ENCODE measurements around the gene GRIA3.

GRIA3 gene

DNA sequence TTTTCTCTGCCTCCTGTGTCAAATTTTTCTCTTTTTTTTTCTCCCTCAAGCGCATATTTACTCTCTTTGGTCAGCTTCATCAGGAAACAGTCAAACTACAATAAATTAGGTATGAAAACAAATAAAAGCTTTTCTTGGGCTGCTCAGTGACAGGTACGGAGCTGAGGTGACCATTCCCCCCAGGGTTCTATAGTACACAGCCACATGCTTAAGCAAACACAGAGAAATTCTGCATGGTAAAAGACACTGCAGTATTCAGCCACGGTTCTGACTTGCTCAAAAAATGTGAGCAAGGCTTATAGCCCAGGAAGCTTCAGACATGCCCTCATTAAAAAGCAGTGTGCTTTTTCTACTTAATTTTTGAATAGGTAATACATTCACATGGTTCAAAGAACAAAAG lies 138.5 kb downstream of the GRIA3 start:
- no peak overlapping the region for H3K4me3 ChIP-seq (replicated peaks; ENCODE audit: low read depth, low read length)
- no peak for DNase-seq (ENCODE audit: extremely low read depth, low read depth)
- TF ChIP-seq CTCF (IDR thresholded peaks at IDR 0.05; ENCODE audit: low read depth, low read length, missing control alignments) = no peak

DNA sequence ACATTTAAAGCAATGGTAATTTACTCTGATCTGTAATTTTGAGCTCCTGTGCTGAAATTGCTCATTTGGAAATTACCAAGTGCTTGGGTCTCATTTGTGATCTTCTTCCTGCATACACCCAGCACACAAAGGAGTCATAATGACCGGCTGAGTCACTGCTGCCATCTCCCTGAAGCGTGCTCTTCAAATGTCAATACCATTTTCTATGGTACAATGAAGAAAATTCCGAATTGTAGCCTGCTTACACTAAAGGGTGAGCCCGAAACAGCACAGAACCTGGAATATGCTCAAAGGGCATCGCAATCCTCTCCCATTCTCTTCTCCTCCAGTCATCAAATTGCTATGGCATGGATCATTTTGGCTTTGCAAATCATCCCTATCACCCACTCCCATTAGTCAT lies 140.5 kb downstream of the GRIA3 start:
- no peak overlapping the region for H3K4me3 ChIP-seq (replicated peaks; ENCODE audit: low read depth, low read length)
- TF ChIP-seq CTCF (IDR thresholded peaks at IDR 0.05; ENCODE audit: low read depth, low read length, missing control alignments) = no peak
- no peak for DNase-seq (ENCODE audit: extremely low read depth, low read depth)

DNA sequence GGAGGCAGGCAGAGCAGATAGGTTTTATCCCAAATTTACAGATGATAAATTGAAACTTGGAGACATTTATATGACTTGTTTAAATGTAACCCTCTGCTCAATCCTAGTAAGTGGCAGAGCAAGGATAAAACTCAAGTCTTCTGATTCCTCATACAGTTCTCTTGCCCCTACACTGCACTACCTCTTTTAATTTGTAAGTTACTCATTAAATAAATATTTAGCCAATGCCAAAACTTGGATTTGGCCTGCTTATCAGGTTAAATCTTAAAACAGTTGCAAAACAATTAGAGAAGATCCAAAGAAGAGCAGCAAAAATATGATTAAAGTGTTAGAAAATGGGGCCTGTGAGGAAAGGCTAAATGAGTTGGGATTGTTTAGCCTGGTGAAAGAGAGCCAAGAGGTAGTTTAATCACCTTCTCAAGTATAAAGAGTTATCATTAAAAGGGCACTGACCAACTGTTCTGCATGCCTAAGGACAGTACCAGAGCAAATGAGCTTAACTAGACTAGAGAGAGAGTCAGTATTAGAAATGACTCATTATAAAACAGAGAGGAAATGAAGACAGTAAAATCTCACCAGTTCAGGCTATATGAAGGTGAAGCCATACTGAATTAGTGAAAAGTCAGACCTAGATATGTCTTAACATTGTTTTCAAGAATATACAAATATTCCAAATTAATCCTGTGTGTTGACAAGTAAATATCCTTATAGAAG lies 146.3 kb downstream of the GRIA3 start:
- no peak for TF ChIP-seq CTCF (IDR thresholded peaks at IDR 0.05; ENCODE audit: low read depth, low read length, missing control alignments)
- DNase-seq (ENCODE audit: extremely low read depth, low read depth) = no peak
- H3K4me3 ChIP-seq (replicated peaks; ENCODE audit: low read depth, low read length) = no peak overlapping the region

GRCh38 chrX:123331349-123331748 lies 147.3 kb downstream of the GRIA3 start:
- DNase-seq (ENCODE audit: extremely low read depth, low read depth) = no peak
- no peak overlapping the region for H3K4me3 ChIP-seq (replicated peaks; ENCODE audit: low read depth, low read length)
- TF ChIP-seq CTCF (IDR thresholded peaks at IDR 0.05; ENCODE audit: low read depth, low read length, missing control alignments) = no peak

DNA sequence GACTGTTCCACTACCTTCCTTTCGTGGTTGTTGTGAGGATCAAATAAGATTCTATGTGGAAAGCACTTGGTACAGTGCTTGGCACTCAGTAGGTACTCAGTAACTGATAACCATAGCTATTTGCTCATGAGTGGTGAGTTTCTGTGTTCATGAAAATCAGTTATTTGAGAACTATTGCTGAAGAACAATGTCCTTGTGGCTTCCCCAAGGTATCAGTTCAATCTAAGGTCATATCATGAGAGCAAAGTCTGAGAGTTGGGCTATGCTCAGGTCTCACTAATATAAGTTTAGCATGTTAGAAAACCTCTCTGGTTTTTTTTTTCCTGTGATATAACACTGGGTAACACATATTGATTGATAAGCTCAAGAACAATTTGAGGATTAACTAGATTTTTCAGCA lies 147.8 kb downstream of the GRIA3 start:
- H3K4me3 ChIP-seq (replicated peaks; ENCODE audit: low read depth, low read length) = no peak overlapping the region
- no peak for TF ChIP-seq CTCF (IDR thresholded peaks at IDR 0.05; ENCODE audit: low read depth, low read length, missing control alignments)
- DNase-seq (ENCODE audit: extremely low read depth, low read depth) = no peak

DNA sequence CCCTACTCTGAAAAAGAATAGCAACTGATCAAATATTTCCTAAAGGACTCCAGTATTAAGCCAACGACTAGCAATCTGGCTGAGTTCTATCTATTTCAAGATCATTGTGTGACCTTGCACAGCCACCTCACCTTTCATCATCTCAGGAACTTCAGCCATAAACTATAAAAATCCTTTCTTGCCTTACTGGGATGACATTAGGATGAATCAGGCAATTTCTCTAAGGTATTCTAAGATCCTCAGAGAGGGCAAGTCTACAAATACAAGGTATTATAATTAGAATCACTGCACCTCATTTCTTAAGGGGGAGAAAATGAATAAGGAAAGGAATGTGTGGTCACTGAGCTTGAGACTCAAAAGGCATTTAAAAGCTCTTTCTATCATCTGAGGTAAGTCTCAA lies 152.6 kb downstream of the GRIA3 start:
- H3K4me3 ChIP-seq (replicated peaks; ENCODE audit: low read depth, low read length) = no peak overlapping the region
- DNase-seq (ENCODE audit: extremely low read depth, low read depth) = no peak
- TF ChIP-seq CTCF (IDR thresholded peaks at IDR 0.05; ENCODE audit: low read depth, low read length, missing control alignments) = no peak

Measured in HFF-Myc (cell line).